Fibroblast of skin of right biceps (primary cell): ENCODE results near the gene OR6B1.
"Not testable (repeated sequence)": the region's sequence is repeated elsewhere in the genome, so short reads cannot be mapped to it uniquely, and the experiment has no call there.

Experiments
- DNase-seq: peaks from one replicate; pipeline ENCODE4 v3.0.0-alpha.2; 2013

Gene OR6B1

GRCh38 chr7:144048648-144049047 lies 48.5 kb downstream of the OR6B1 start, which contains the start of gene OR2A5:
OR2A5 (plus strand) TSS chr7:144048948; CDS start chr7:144050402, 1,454 bp downstream.
- DNase-seq, result no peak

DNA sequence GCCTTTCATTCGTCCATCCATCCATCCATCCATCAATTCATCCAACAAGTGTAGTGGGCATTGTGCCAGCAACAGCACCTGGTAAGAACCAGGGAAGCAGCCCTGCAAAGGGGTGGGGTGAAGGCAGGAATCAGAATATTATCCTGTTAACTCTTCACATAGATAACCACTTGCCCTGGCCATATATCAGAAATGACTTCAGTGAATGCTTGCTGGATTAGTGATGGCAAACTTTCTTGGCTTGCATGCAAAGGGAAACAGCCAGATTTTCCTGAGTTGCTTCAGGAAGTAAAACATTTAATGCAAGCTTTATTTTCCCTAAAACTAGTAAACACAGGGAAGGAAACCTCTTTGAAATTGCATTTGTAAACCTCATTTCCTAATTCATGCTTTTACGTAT lies 49.4 kb downstream of the OR6B1 start:
- DNase-seq, result no peak

DNA sequence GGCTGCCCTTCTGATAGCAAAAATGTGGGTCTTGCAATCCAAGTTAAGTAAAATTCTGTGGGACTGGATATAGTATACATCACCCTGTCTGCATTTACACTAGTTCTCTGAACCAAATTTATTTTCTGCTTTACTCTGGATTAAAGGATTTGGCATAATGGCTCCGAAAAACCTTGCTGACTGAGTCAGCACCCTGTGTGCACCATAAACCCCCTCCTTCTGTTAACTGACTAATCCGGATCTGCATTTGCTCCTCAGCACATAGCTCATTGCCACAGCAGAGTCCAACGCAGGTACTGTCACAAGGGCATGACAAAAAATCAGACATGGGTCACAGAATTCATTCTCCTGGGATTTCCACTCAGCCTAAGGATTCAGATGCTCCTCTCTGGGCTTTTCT lies 50.0 kb downstream of the OR6B1 start:
- DNase-seq, result no peak

DNA sequence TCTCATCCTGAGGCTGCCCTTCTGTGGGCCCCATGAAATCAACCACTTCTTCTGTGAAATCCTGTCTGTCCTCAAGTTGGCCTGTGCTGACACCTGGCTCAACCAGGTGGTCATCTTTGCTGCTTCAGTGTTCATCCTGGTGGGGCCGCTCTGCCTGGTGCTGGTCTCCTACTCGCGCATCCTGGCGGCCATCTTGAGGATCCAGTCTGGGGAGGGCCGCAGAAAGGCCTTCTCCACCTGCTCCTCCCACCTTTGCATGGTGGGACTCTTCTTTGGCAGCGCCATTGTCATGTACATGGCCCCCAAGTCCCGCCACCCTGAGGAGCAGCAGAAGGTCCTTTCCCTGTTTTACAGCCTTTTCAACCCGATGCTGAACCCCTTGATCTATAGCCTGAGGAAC lies 50.8 kb downstream of the OR6B1 start:
- not testable (repeated sequence) for DNase-seq

DNA sequence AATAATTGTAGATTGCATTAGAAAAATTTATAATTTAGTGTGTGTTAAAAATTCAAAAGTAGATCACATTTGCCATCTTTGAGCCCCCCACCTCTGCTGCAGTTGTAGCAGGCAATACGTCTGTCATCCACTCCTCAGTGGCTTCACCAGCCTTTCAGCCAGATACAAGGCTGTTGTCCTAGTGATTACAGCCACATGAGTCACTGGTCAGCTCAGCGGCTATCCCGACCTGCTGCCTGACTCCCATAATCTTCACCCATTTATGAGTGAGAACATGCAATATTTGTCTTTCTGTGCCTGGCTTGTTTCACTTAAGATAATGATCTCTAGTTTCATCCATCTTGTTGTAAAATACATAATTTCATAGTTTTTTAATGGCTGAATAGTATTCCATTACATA lies 57.8 kb downstream of the OR6B1 start:
- no peak for DNase-seq
